ENCODE results near the gene MELTF. TPM values are rescaled to one million over a fixed set of nuclear protein-coding genes. Genes with fewer than 3 reads are reported as not detected.

Gene MELTF
- total RNA-seq, 1 donor from 2014 or later, result 5.0 TPM

DNA sequence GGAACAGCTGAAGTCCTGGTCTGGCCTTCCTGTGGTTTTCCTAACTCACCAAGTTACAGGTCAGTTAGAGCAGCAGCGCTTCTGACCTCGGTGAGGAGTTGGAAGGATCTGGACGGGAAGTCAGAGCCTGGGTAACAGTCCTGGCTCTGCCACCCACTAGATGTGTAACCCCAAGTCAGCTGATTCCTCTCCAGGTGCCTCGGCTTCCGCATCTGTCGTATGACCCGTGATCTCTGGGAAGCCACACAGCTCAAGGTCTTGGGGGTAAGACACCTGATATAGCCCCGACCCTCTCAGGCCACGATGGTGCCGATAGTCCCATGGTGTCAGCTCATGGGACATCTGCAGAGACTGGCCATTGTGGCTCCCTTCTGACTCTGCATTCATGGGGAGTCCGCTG, 52.7 kb downstream of the MELTF start:
- H3K27me3 Mint-ChIP-seq, result peaks cover 21% of the 10 kb centered on the region
- no peak for DNase-seq (ENCODE audit: low spot score, unreplicated experiment)
- TF ChIP-seq, protein P1, sequence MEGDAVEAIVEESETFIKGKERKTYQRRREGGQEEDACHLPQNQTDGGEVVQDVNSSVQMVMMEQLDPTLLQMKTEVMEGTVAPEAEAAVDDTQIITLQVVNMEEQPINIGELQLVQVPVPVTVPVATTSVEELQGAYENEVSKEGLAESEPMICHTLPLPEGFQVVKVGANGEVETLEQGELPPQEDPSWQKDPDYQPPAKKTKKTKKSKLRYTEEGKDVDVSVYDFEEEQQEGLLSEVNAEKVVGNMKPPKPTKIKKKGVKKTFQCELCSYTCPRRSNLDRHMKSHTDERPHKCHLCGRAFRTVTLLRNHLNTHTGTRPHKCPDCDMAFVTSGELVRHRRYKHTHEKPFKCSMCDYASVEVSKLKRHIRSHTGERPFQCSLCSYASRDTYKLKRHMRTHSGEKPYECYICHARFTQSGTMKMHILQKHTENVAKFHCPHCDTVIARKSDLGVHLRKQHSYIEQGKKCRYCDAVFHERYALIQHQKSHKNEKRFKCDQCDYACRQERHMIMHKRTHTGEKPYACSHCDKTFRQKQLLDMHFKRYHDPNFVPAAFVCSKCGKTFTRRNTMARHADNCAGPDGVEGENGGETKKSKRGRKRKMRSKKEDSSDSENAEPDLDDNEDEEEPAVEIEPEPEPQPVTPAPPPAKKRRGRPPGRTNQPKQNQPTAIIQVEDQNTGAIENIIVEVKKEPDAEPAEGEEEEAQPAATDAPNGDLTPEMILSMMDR (IDR thresholded peaks at IDR 0.05; ENCODE audit: unreplicated experiment), result no peak
- H3K4me1 Mint-ChIP-seq (ENCODE audit: low read depth), result no peaks in the 10 kb centered on the region
- H3K9me3 Mint-ChIP-seq (ENCODE audit: low read depth), result peaks cover 4% of the 10 kb centered on the region
- peaks cover 3% of the 10 kb centered on the region for H3K36me3 Mint-ChIP-seq (ENCODE audit: insufficient read depth)
- no peak overlapping the region for H3K4me3 Mint-ChIP-seq (ENCODE audit: low read depth)
- no peak overlapping the region for H3K27ac Mint-ChIP-seq

DNA sequence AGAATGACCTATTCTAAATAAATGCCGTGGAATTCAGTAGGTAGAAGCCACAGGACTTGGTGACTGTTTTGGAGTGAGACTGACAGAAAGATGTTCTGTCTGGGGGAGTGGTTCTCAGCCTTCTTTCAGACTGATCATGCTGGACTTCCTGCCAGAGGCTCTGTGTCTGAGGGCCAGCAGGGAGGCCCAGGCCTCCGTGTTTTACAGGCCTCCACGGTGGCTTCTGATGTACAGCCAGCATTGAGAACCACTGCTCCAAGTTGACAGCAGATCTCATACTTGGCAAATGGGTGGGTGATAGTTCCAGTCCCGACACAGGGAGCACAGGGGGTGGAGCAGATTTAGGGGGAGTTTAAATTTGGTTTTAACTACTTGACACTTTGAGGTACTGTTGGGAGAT, 54.3 kb downstream of the MELTF start:
- Mint-ChIP-seq H3K9me3 (ENCODE audit: low read depth) (no peaks in the 10 kb centered on the region), H3K4me3 (ENCODE audit: low read depth) (no peak overlapping the region), H3K27me3 (peaks cover 30% of the 10 kb centered on the region), H3K36me3 (ENCODE audit: insufficient read depth) (no peaks in the 10 kb centered on the region), H3K4me1 (ENCODE audit: low read depth) (no peaks in the 10 kb centered on the region), H3K27ac (no peak overlapping the region)
- no peak for DNase-seq (ENCODE audit: low spot score, unreplicated experiment)
- TF ChIP-seq, protein P1 (IDR thresholded peaks at IDR 0.05; ENCODE audit: unreplicated experiment), result no peak

DNA sequence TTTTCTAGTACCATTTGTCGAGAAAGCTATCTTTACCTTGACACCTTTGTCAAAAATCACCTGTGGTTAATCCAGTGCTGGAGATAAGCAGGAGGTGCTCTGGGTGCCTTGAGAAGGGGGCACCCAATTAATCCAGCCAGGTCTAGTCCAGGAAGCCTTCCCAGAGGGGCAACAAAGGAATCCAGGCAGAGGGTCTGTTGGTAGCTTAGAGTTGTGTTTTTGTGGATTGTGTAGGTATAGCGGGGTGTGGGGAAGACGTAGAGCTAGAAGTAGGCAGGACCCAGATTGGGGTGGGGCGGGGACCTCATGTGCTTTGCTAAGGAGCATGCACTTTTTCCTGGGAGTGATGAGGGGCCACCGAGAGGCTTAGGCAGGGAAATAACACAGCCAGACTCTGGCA, 55.0 kb downstream of the MELTF start:
- Mint-ChIP-seq H3K36me3 (ENCODE audit: insufficient read depth) (no peaks in the 10 kb centered on the region), H3K27ac (peak overlapping the region; percentile 45), H3K4me1 (ENCODE audit: low read depth) (no peaks in the 10 kb centered on the region), H3K27me3 (peaks cover 34% of the 10 kb centered on the region), H3K4me3 (ENCODE audit: low read depth) (no peak overlapping the region), H3K9me3 (ENCODE audit: low read depth) (no peaks in the 10 kb centered on the region)
- DNase-seq (ENCODE audit: low spot score, unreplicated experiment), result no peak
- TF ChIP-seq, protein P1 (IDR thresholded peaks at IDR 0.05; ENCODE audit: unreplicated experiment), result no peak

DNA sequence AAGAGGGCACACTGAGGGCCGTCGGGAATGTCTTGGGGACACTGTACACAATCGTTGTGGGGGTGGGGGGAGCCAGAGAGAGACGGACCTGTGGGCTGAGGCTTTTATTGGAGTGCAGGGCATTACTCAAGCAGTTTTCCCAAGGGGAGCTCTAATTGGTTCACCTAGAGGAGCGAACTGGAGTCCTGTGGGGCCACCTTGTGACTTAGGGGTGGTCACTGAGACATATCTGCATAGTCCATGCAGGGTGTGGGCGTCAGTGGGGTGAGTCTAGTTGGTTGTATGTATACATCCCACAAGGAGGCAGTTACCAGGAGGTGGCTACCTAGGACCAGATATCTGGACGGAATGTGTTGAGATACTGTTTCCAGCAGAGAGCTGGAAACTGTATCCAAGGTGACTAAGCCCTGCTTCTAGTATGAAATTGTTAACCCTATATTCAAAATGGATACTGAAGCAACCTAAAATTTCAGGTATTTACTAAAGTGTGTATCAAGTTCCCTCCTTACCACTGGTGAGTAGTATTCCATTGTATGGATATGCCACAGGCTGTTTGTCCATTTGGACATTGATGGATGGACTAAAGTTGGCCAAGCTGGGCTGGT, 58.4 kb downstream of the MELTF start:
- DNase-seq (ENCODE audit: low spot score, unreplicated experiment), result no peak
- TF ChIP-seq, protein P1 (IDR thresholded peaks at IDR 0.05; ENCODE audit: unreplicated experiment), result no peak
- Mint-ChIP-seq H3K27me3 (peaks cover 41% of the 10 kb centered on the region), H3K9me3 (ENCODE audit: low read depth) (no peaks in the 10 kb centered on the region), H3K4me1 (ENCODE audit: low read depth) (peaks cover 1% of the 10 kb centered on the region), H3K36me3 (ENCODE audit: insufficient read depth) (peaks cover 4% of the 10 kb centered on the region), H3K4me3 (ENCODE audit: low read depth) (peak overlapping the region; percentile 72), H3K27ac (no peak overlapping the region)

DNA sequence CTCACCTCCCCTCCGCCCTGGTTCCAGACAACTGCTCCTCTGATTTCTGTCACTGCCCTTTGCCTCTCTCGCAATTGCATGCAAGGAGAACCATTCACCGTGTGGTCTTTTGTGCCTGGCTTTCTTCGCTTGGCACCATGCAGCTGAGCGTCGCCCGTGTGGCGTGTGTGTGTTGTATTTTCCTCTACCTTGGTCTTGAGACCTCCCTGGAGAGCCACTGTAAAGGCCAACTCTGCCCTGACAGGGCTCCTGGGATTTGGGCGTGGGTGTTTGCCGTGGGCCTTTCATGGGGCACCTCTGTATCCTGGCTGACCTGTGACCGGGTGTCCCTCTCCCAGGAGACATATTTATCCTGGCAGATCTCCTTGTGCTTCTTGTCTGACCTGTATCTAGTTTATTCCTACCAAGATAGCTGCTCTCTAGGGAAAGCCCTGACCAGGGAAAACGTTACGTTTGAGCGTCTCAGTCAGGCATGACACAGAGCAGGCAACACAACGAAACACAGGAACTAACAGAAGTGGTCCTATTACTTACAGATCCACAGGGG, 59.0 kb downstream of the MELTF start:
- Mint-ChIP-seq H3K36me3 (ENCODE audit: insufficient read depth) (peaks cover 5% of the 10 kb centered on the region), H3K4me1 (ENCODE audit: low read depth) (peaks cover 1% of the 10 kb centered on the region), H3K27ac (no peak overlapping the region), H3K9me3 (ENCODE audit: low read depth) (no peaks in the 10 kb centered on the region), H3K27me3 (peaks cover 47% of the 10 kb centered on the region), H3K4me3 (ENCODE audit: low read depth) (peak overlapping the region; percentile 72)
- no peak for DNase-seq (ENCODE audit: low spot score, unreplicated experiment)
- TF ChIP-seq, protein P1 (IDR thresholded peaks at IDR 0.05; ENCODE audit: unreplicated experiment), result no peak
